H1 (cell line): Measurements from ENCODE around the gene CDH18. TPM values are rescaled to one million over a fixed set of nuclear protein-coding genes. Genes with fewer than 3 reads are reported as not detected.

ENCODE experiments used
- CTCF ChIA-PET: fragments of 300-600 bp; sonication (Branson Sonifier 250); formaldehyde crosslinking; loops from one replicate; lab custom pipeline; 2021; ENCODE audit not compliant: partially characterized antibody; lab: Charles Lee
- POLR2A ChIA-PET: fragments of 300-600 bp; sonication (Branson Sonifier 250); formaldehyde crosslinking; loops from one replicate; lab custom pipeline; 2021; ENCODE audit warnings: inconsistent platforms; ENCODE audit not compliant: partially characterized antibody; lab: Charles Lee
- DNase-seq, 2 experiments: peaks; one replicate each; pipeline versions ENCODE4 v3.0.0 to v3.0.0-alpha.2; 2010 to 2022; ENCODE audit warnings: low spot score in 2 of 2, low read depth in 1 of 2, mixed read lengths in 1 of 2
- FAIRE-seq: peaks from 2 replicates; lab custom pipeline; 2011; peaks lifted over from hg19 to GRCh38; lab: Jason Lieb, UNC
- H2AFZ ChIP-seq: 2 replicates; pipeline ENCODE4 v1.8.1; 2012; ENCODE audit warnings: low read length, inconsistent platforms
- H2AK5ac ChIP-seq: 2 replicates; pipeline ENCODE4 v1.6.1; 2013; ENCODE audit warnings: low read depth, low read length
- H2BK120ac ChIP-seq: replicated peaks from 2 replicates; pipeline ENCODE3; 2013; ENCODE audit warnings: low read depth, low read length, inconsistent platforms
- H2BK12ac ChIP-seq: 2 replicates; pipeline ENCODE4 v1.6.1; 2013; ENCODE audit warnings: low read depth, low read length
- H2BK15ac ChIP-seq: 2 replicates; pipeline ENCODE4 v1.6.1; 2013; ENCODE audit warnings: low read length
- H2BK20ac ChIP-seq: 2 replicates; pipeline ENCODE4 v1.6.1; 2013; ENCODE audit warnings: low read length
- H2BK5ac ChIP-seq: 2 replicates; pipeline ENCODE4 v1.6.1; 2013; ENCODE audit warnings: low read depth, low read length
- H3K14ac ChIP-seq: 2 replicates; pipeline ENCODE4 v1.6.1; 2013; ENCODE audit warnings: inconsistent platforms; ENCODE audit not compliant: insufficient read length
- H3K18ac ChIP-seq: 2 replicates; pipeline ENCODE4 v1.6.1; 2013; ENCODE audit warnings: low read length; ENCODE audit errors: extremely low read depth
- H3K23ac ChIP-seq: 2 replicates; pipeline ENCODE4 v1.6.1; 2013; ENCODE audit warnings: inconsistent platforms; ENCODE audit not compliant: insufficient read length
- H3K23me2 ChIP-seq: 2 replicates; pipeline ENCODE4 v1.6.1; 2013; ENCODE audit warnings: low read depth, low read length
- H3K27ac ChIP-seq: 2 replicates; pipeline ENCODE4 v1.6.1; 2011; ENCODE audit warnings: low read depth, low read length, inconsistent platforms
- H3K27me3 ChIP-seq, 4 experiments: replicated peaks in 1 of 4; 1 replicate in 1 of 4; 2 replicates in 3 of 4; pipeline versions ENCODE4 v1.6.1 to v1.8.1; 2011 to 2013; ENCODE audit warnings: low read length in 3 of 4, mild to moderate bottlenecking in 3 of 4, inconsistent platforms in 2 of 4, mixed read lengths in 2 of 4, moderate library complexity in 1 of 4; ENCODE audit not compliant: control insufficient read depth in 3 of 4, insufficient read depth in 3 of 4; ENCODE audit errors: extremely low read depth in 1 of 4
- H3K36me3 ChIP-seq, 4 experiments: 2 replicates each; pipeline versions ENCODE4 v1.6.1 to v1.8.1; 2011 to 2013; ENCODE audit warnings: mild to moderate bottlenecking in 4 of 4, low read length in 3 of 4, moderate library complexity in 2 of 4, control low read depth in 1 of 4, inconsistent platforms in 1 of 4; ENCODE audit not compliant: insufficient read depth in 4 of 4, control insufficient read depth in 2 of 4
- H3K4ac ChIP-seq: replicated peaks from 2 replicates; pipeline ENCODE3; 2013; ENCODE audit warnings: low read length, low read depth, mixed read lengths, inconsistent platforms; ENCODE audit not compliant: insufficient read length
- H3K4me1 ChIP-seq, 4 experiments: replicated peaks in 1 of 4; 1 replicate in 1 of 4; 2 replicates in 3 of 4; pipeline versions ENCODE4 v1.6.1 to v1.8.1; 2011 to 2013; ENCODE audit warnings: low read length in 3 of 4, inconsistent platforms in 2 of 4, mixed read lengths in 1 of 4; ENCODE audit not compliant: insufficient read depth in 4 of 4, control insufficient read depth in 3 of 4
- H3K4me2 ChIP-seq, 2 experiments: 2 replicates each; pipeline versions ENCODE4 v1.6.1 to v1.8.1; 2011 to 2013; ENCODE audit warnings: low read depth in 2 of 2, low read length in 2 of 2, control low read depth in 1 of 2, inconsistent platforms in 1 of 2, mild to moderate bottlenecking in 1 of 2; ENCODE audit not compliant: insufficient read depth in 1 of 2
- H3K4me3 ChIP-seq, 4 experiments: fragments of 200-600, 300-600 bp in 1 of 4; sonication (generic), shearing (Covaris generic), sonication (Bioruptor Twin) in 1 of 4; 2 replicates each; pipeline versions ENCODE4 v1.5.1 to v1.8.1; 2011 to 2016; ENCODE audit warnings: low read length in 4 of 4, low read depth in 3 of 4, control low read depth in 2 of 4, inconsistent platforms in 2 of 4, mild to moderate bottlenecking in 2 of 4, mixed read lengths in 1 of 4, moderate library complexity in 1 of 4; ENCODE audit not compliant: insufficient read depth in 2 of 4; ENCODE audit errors: extremely low read depth in 1 of 4
- H3K56ac ChIP-seq: replicated peaks from 2 replicates; pipeline ENCODE3; 2013; ENCODE audit warnings: low read depth, mild to moderate bottlenecking, mixed read lengths, low read length, inconsistent platforms; ENCODE audit not compliant: insufficient read length
- H3K79me1 ChIP-seq: 2 replicates; pipeline ENCODE4 v1.6.1; 2013; ENCODE audit warnings: low read depth, low read length, control low read depth
- H3K79me2 ChIP-seq, 2 experiments: 2 replicates each; pipeline versions ENCODE4 v1.6.1 to v1.8.1; 2012 to 2013; ENCODE audit warnings: low read length in 2 of 2, mild to moderate bottlenecking in 2 of 2, inconsistent platforms in 1 of 2; ENCODE audit not compliant: insufficient read depth in 2 of 2, control insufficient read depth in 1 of 2
- H3K9ac ChIP-seq, 4 experiments: replicated peaks in 1 of 4; 1 replicate in 1 of 4; 2 replicates in 3 of 4; pipeline versions ENCODE4 v1.6.1 to v1.8.1; 2011 to 2013; ENCODE audit warnings: low read depth in 3 of 4, low read length in 3 of 4, control low read depth in 2 of 4, mild to moderate bottlenecking in 2 of 4, moderate library complexity in 2 of 4, inconsistent platforms in 1 of 4; ENCODE audit errors: extremely low read depth in 1 of 4
- H3K9me3 ChIP-seq, 2 experiments: 2 replicates each; pipeline versions ENCODE4 v1.6.1 to v1.8.1; 2012 to 2013; ENCODE audit warnings: mild to moderate bottlenecking in 2 of 2, moderate library complexity in 2 of 2, control low read depth in 1 of 2, inconsistent platforms in 1 of 2, low read depth in 1 of 2, low read length in 1 of 2, mixed read lengths in 1 of 2; ENCODE audit not compliant: insufficient read depth in 2 of 2
- H4K20me1 ChIP-seq, 2 experiments: replicated peaks in 1 of 2; 2 replicates each; pipeline versions ENCODE3 to v1.8.1; 2011 to 2013; ENCODE audit warnings: inconsistent platforms in 2 of 2, low read length in 2 of 2, mild to moderate bottlenecking in 1 of 2; ENCODE audit not compliant: insufficient read depth in 2 of 2, control insufficient read depth in 1 of 2
- H4K5ac ChIP-seq: 2 replicates; pipeline ENCODE4 v1.6.1; 2013; ENCODE audit warnings: low read length, low read depth, mixed read lengths, inconsistent platforms; ENCODE audit not compliant: insufficient read length
- H4K8ac ChIP-seq: 2 replicates; pipeline ENCODE4 v1.8.0; 2013; ENCODE audit warnings: mild to moderate bottlenecking, moderate library complexity, low read length, inconsistent platforms; ENCODE audit not compliant: insufficient read depth; ENCODE audit errors: extremely low read depth
- H4K91ac ChIP-seq: replicated peaks from 2 replicates; pipeline ENCODE3; 2013; ENCODE audit warnings: low read length, mixed read lengths, inconsistent platforms; ENCODE audit not compliant: insufficient read length
- BCL11A ChIP-seq, 2 experiments: IDR thresholded peaks; one replicate each; pipeline ENCODE4 v1.6.1; 2011; ENCODE audit warnings: low read depth in 2 of 2, low read length in 2 of 2, mild to moderate bottlenecking in 2 of 2
- CEBPB ChIP-seq: IDR thresholded peaks from 2 replicates; pipeline ENCODE4 v1.6.1; 2012; ENCODE audit warnings: low read depth, low read length
- CHD1 ChIP-seq: IDR thresholded peaks from 2 replicates; pipeline ENCODE4 v1.6.1; 2012; ENCODE audit warnings: low read depth, low read length, improper control_type of control experiment
- CTBP2 ChIP-seq: IDR thresholded peaks from 2 replicates; pipeline ENCODE4 v1.7.0; 2011; ENCODE audit warnings: borderline replicate concordance, mild to moderate bottlenecking, moderate library complexity, mixed read lengths, low read length; ENCODE audit not compliant: insufficient read depth, insufficient read length
- E2F6 ChIP-seq: IDR thresholded peaks from 2 replicates; pipeline ENCODE4 v1.6.1; 2012; ENCODE audit warnings: inconsistent platforms
- EP300 ChIP-seq, 2 experiments: IDR thresholded peaks; 1 replicate in 1 of 2; 2 replicates in 1 of 2; pipeline ENCODE4 v1.6.1; 2011 to 2012; ENCODE audit warnings: low read depth in 2 of 2, low read length in 2 of 2, mild to moderate bottlenecking in 2 of 2, borderline replicate concordance in 1 of 2, inconsistent platforms in 1 of 2, moderate library complexity in 1 of 2
- KDM1A ChIP-seq: fragments of 200-600, 300-600 bp; sonication (generic); IDR thresholded peaks from 2 replicates; pipeline ENCODE4 v1.7.1; 2016; ENCODE audit warnings: mild to moderate bottlenecking, low read length, borderline replicate concordance
- NANOG ChIP-seq: IDR thresholded peaks from 2 replicates; pipeline ENCODE4 v1.6.1; 2011; ENCODE audit warnings: low read length, low read depth, mild to moderate bottlenecking, inconsistent platforms; ENCODE audit not compliant: insufficient read depth, poor library complexity, severe bottlenecking
- RAD21 ChIP-seq, 2 experiments: IDR thresholded peaks in 1 of 2; conservative IDR thresholded peaks in 1 of 2; 2 replicates each; pipeline ENCODE4 v1.6.1; 2011; ENCODE audit warnings: low read depth in 2 of 2, low read length in 2 of 2, improper control_type of control experiment in 1 of 2, inconsistent platforms in 1 of 2, mild to moderate bottlenecking in 1 of 2, moderate library complexity in 1 of 2
- RBBP5 ChIP-seq: IDR thresholded peaks from 2 replicates; pipeline ENCODE4 v1.7.1; 2012; ENCODE audit warnings: low read depth, mild to moderate bottlenecking, inconsistent platforms, low read length, moderate library complexity, borderline replicate concordance
- RFX5 ChIP-seq: IDR thresholded peaks from 2 replicates; pipeline ENCODE4 v1.6.1; 2011; ENCODE audit warnings: low read depth, low read length, improper control_type of control experiment, borderline replicate concordance
- TAF1 ChIP-seq: IDR thresholded peaks from 2 replicates; pipeline ENCODE4 v1.6.1; 2011; ENCODE audit warnings: mild to moderate bottlenecking, low read depth, low read length
- TAF7 ChIP-seq: optimal IDR thresholded peaks from 2 replicates; pipeline ENCODE3; 2011; ENCODE audit warnings: low read depth, mild to moderate bottlenecking, inconsistent platforms, low read length, moderate library complexity, borderline replicate concordance
- WGBS, 2 experiments: shearing (Covaris generic) in 1 of 2; methylation state at CpG; one replicate each; pipeline versions ENCODE4 v1.1.6 to v1.1.7; 2013 to 2015; ENCODE audit warnings: low lambda C conversion rate in 2 of 2, mixed read lengths in 2 of 2, inconsistent platforms in 1 of 2, low coverage in 1 of 2, missing lambda C conversion rate in 1 of 2; ENCODE audit not compliant: insufficient replicate concordance in 2 of 2, insufficient coverage in 1 of 2, insufficient read length in 1 of 2; ENCODE audit errors: extremely low coverage in 1 of 2, missing lambda C conversion rate in 1 of 2; 5-methylcytosine and 5-hydroxymethylcytosine counted together
- polyA plus RNA-seq, 7 experiments: library from polyadenylated mRNA; depleted of rRNA in 3 of 7; stranded (reverse) in 5 of 7; unstranded in 2 of 7; fragments of >200 nt in 5 of 7; fragments of 200-250 nt in 2 of 7; gene quantifications; 1 replicate in 5 of 7; 2 replicates in 1 of 7; 4 replicates in 1 of 7; pipeline versions ENCODE4 v1.2.1 to v1.2.3, GENCODE V29; 2011 to 2013; ENCODE audit warnings: missing spikeins in 2 of 7, mixed read lengths in 2 of 7
- total RNA-seq: library from RNA; stranded (reverse); fragmentation: NEBNext Ultra II Directional; extraction: Animal tissue kit (Norgen Biotek cat#: 25700); gene quantifications from 2 replicates; pipeline ENCODE4 v1.2.1, GENCODE V29; 2021

CDH18 gene
- total and polyA plus RNA-seq, 2 of the 8 experiments (the other 6 are each of a cell fraction or from before 2014, with no cell fraction given) = 0.30 to 0.32 TPM

GRCh38 chr5:19706776-19707175 lies 281.2 kb downstream of the CDH18 start:
- Histone ChIP-seq H3K4me3 (no peak overlapping the region), H3K79me1 (no peaks in the 10 kb centered on the region), H4K8ac (no peak overlapping the region), H3K4me2 (no peak overlapping the region), H4K5ac (no peak overlapping the region), H2BK120ac (no peak overlapping the region), H3K18ac (no peak overlapping the region), H3K79me2 (no peaks in the 10 kb centered on the region), H4K20me1 (no peaks in the 10 kb centered on the region), H3K56ac (no peak overlapping the region), H2AK5ac (no peak overlapping the region), H3K14ac (no peak overlapping the region), H3K27me3 (no peaks in the 10 kb centered on the region), H2BK5ac (no peak overlapping the region), H3K27ac (no peak overlapping the region), H2AFZ (no peak overlapping the region), H3K36me3 (no peaks in the 10 kb centered on the region), H2BK12ac (no peak overlapping the region), H2BK15ac (no peak overlapping the region), H3K23me2 (no peaks in the 10 kb centered on the region), H4K91ac (no peak overlapping the region), H3K9me3 (peaks cover 12 to 16% of the 10 kb centered on the region in 2 experiments; a peak in 3 of 4 replicates), H3K4ac (no peak overlapping the region), H3K9ac (no peak overlapping the region), H3K23ac (no peak overlapping the region), H3K4me1 (no peaks in the 10 kb centered on the region), H2BK20ac (no peak overlapping the region)
- DNase-seq (no peak), FAIRE-seq (no peak)
- ChIA-PET POLR2A (no interaction called here), CTCF (interaction anchor here (0.8 kb wide), 1 partner anchor 46 kb away, joined by 3 read pairs; no protein-coding TSS in a partner anchor)
- 94% methylated on average over 4 of the region's 4 CpGs; no CpG with 5 or more reads in 1 of the 2 experiments for WGBS, 2 experiments
- TF ChIP-seq CEBPB (no peak), RBBP5 (no peak), TAF1 (no peak), RAD21 (IDR thresholded peaks at IDR 0.05 in 1 of 2, conservative IDR thresholded peaks at IDR 0.05 in 1 of 2; ENCODE audit: low read depth in 2 of 2, low read length in 2 of 2) (no peak), NANOG (no peak), TAF7 (no peak), RFX5 (no peak), CHD1 (no peak), EP300 (IDR thresholded peaks at IDR 0.05; ENCODE audit: borderline replicate concordance in 1 of 2, low read depth in 2 of 2, low read length in 2 of 2) (no peak), BCL11A (IDR thresholded peaks at IDR 0.05; ENCODE audit: low read depth in 2 of 2, low read length in 2 of 2) (no peak), CTBP2 (no peak), E2F6 (no peak), KDM1A (no peak)
